ENCODE measurements around the gene TMEM259.

- no peak for TF ChIP-seq POLR2A (IDR thresholded peaks at IDR 0.05)
- TF ChIP-seq CTCF (IDR thresholded peaks at IDR 0.05), result no peak
Measured at GRCh38 chr19:971795-972194, 49.1 kb downstream of the TMEM259 start.

Measured in esophagus squamous epithelium (tissue), 4 donors.